OCI-LY3 (cell line): ENCODE results near the gene AKIRIN2.

Source experiments
- H2AFZ ChIP-seq: fragments of 200-600, 300-600 bp; shearing (Covaris generic); 2 replicates; pipeline ENCODE4 v1.6.0; 2014; ENCODE audit warnings: antibody characterized with exemption, low read depth, low read length
- H3K27ac ChIP-seq: fragments of 200-600, 300-600 bp; sonication (generic); 2 replicates; pipeline ENCODE4 v1.5.1; 2014; ENCODE audit warnings: mild to moderate bottlenecking, low read length, moderate library complexity, mixed read lengths
- H3K27me3 ChIP-seq: fragments of 200-600, 300-600 bp; sonication (generic); 2 replicates; pipeline ENCODE4 v1.6.1; 2014; ENCODE audit warnings: low read depth, low read length, mixed read lengths
- H3K36me3 ChIP-seq: fragments of 200-600, 300-600 bp; sonication (generic); replicated peaks from 2 replicates; pipeline ENCODE3; 2014; ENCODE audit warnings: low read depth, low read length, mixed read lengths
- H3K4me1 ChIP-seq: fragments of 300-600, 200-600 bp; sonication (generic); 2 replicates; pipeline ENCODE4 v1.6.1; 2014; ENCODE audit warnings: low read length, mixed read lengths
- H3K4me2 ChIP-seq: fragments of 200-600, 300-600 bp; sonication (generic); 2 replicates; pipeline ENCODE4 v1.6.1; 2014; ENCODE audit warnings: low read length, mixed read lengths
- H3K4me3 ChIP-seq: fragments of 300-600, 200-600 bp; sonication (generic); 2 replicates; pipeline ENCODE4 v1.5.1; 2014; ENCODE audit warnings: antibody characterized with exemption, mild to moderate bottlenecking, low read length, moderate library complexity
- H3K79me2 ChIP-seq: fragments of 300-600, 200-600 bp; shearing (Covaris generic); 2 replicates; pipeline ENCODE4 v1.6.1; 2014; ENCODE audit warnings: mild to moderate bottlenecking, low read length, mixed read lengths
- H3K9ac ChIP-seq: fragments of 300-600, 200-600 bp; shearing (Covaris generic); 2 replicates; pipeline ENCODE4 v1.6.0; 2014; ENCODE audit warnings: mild to moderate bottlenecking, low read length, moderate library complexity
- H3K9me3 ChIP-seq: fragments of 200-600, 300-600 bp; shearing (Covaris generic); 2 replicates; pipeline ENCODE4 v1.6.1; 2014; ENCODE audit warnings: low read length, mixed read lengths; ENCODE audit not compliant: insufficient read depth
- H4K20me1 ChIP-seq: fragments of 200-600, 300-600 bp; sonication (generic); 2 replicates; pipeline ENCODE4 v1.6.1; 2016; ENCODE audit warnings: low read length, mixed read lengths; ENCODE audit not compliant: insufficient read depth
- EZH2phosphoT487 ChIP-seq: fragments of 200-600 bp; shearing (Covaris generic); IDR thresholded peaks from 2 replicates; pipeline ENCODE4 v1.6.1; 2018; ENCODE audit warnings: antibody characterized with exemption, mixed run types, low read depth
- TF ChIP-seq, protein P1 (sequence below): fragments of 200-600, 300-600 bp; sonication (generic); IDR thresholded peaks from 2 replicates; pipeline ENCODE4 v1.5.1; 2014; ENCODE audit warnings: antibody characterized with exemption, low read length, low read depth

AKIRIN2 gene

DNA sequence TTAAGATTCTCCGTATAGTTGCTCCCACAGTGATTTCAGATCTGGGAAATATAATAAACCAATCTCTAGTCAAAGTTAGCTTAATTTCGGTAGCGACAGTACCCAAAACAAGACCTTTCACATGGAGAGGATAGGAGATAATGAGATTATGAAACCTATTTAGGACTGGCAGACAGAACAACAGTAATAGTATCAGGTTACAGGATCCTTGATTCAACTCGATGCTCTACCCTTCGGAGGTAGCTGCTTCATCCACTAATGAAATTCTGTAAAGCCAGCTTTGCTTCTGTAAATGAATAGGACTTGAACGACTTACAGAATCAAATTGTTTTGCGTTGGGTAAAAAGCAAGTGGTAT lies 534 bp upstream of the AKIRIN2 start:
- Histone ChIP-seq H3K79me2 (peaks cover 45% of the 10 kb centered on the region), H3K4me3 (peak overlapping the region; percentile 83), H3K36me3 (peaks cover 21% of the 10 kb centered on the region), H3K9me3 (no peaks in the 10 kb centered on the region), H3K4me2 (peak overlapping the region; percentile 67), H3K27me3 (no peaks in the 10 kb centered on the region), H3K4me1 (peaks cover 47% of the 10 kb centered on the region), H4K20me1 (peaks cover 31% of the 10 kb centered on the region), H3K27ac (peak overlapping the region; percentile 99), H3K9ac (peak overlapping the region; percentile 65), H2AFZ (peak overlapping the region; percentile 8; the same call in 1 of the 2 replicates)
- TF ChIP-seq, protein P1, sequence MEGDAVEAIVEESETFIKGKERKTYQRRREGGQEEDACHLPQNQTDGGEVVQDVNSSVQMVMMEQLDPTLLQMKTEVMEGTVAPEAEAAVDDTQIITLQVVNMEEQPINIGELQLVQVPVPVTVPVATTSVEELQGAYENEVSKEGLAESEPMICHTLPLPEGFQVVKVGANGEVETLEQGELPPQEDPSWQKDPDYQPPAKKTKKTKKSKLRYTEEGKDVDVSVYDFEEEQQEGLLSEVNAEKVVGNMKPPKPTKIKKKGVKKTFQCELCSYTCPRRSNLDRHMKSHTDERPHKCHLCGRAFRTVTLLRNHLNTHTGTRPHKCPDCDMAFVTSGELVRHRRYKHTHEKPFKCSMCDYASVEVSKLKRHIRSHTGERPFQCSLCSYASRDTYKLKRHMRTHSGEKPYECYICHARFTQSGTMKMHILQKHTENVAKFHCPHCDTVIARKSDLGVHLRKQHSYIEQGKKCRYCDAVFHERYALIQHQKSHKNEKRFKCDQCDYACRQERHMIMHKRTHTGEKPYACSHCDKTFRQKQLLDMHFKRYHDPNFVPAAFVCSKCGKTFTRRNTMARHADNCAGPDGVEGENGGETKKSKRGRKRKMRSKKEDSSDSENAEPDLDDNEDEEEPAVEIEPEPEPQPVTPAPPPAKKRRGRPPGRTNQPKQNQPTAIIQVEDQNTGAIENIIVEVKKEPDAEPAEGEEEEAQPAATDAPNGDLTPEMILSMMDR: no peak
- no peak for TF ChIP-seq EZH2phosphoT487

DNA sequence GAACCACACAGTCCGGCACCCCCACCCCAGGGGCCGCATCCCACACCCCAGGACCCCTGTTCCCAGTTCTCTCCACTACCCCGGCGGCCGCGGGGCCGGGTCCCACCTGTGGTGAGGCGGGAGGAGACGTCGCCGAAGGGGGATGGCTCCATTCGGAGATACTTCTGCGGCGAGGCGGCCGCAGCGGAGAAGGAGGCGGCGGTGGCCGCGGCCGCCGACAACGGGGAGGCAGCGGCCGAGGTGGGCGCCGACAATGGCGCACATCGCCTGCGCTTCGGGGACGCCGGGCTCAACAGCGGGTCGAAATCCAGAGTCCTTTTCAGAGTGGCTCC lies 723 bp downstream of the AKIRIN2 start:
- Histone ChIP-seq H3K36me3 (peaks cover 25% of the 10 kb centered on the region), H3K9ac (peak overlapping the region; percentile 97), H4K20me1 (peaks cover 41% of the 10 kb centered on the region), H3K4me2 (peak overlapping the region; percentile 93), H2AFZ (no peak overlapping the region), H3K27me3 (no peaks in the 10 kb centered on the region), H3K4me1 (peaks cover 45% of the 10 kb centered on the region), H3K4me3 (peak overlapping the region; percentile 96), H3K79me2 (peaks cover 58% of the 10 kb centered on the region), H3K9me3 (no peaks in the 10 kb centered on the region), H3K27ac (peak overlapping the region; percentile 99)
- TF ChIP-seq, protein P1: no peak
- no peak for TF ChIP-seq EZH2phosphoT487

DNA sequence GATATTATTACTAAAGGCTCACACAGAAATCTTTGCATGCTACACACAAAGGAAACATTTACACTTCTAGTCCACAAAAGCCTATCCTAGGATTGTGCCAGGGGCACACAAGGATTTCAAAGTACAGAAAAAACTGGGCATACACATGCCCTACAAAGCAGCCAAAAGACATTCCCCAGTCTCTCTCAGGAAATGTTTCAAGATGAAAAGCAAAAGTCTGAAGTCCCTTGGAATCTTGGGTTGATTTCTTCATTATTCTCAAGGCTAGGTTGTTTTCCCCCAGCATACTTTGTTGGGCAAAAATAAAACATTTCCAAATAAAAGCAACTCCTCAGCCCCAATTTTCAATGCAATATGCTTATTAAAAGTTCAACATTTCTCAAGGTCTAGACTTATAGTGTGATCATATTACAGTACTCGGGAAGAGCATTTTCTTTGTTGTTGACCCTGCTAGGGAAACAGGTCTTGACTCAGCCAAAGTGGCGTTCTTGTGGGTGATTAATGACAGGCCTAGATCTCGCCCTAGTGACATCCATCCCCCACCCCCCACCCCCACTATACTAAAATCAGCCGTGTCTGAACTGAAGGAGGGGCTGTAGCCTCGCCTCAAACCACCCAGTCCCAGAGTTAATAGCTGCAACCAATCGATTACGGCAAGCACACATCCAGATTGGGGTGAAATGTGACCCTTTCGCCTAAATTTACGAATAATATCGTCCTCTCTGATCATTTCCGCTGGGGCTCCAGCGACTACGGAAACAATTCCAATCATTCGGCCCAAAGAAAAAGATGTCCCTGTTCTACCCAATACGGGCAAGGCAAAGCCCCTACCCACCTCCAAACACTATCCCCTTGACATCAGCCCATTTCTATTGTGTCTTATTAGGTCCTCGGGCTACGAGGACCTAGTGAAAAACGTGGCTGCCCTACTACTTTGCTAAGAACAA lies 1.4 kb downstream of the AKIRIN2 start:
- Histone ChIP-seq H3K4me2 (peak overlapping the region; percentile 93), H3K79me2 (peaks cover 64% of the 10 kb centered on the region), H3K4me1 (peaks cover 46% of the 10 kb centered on the region), H3K9ac (peak overlapping the region; percentile 97), H2AFZ (no peak overlapping the region), H3K27ac (peak overlapping the region; percentile 99), H3K4me3 (peak overlapping the region; percentile 96), H3K36me3 (peaks cover 25% of the 10 kb centered on the region), H3K9me3 (no peaks in the 10 kb centered on the region), H4K20me1 (peaks cover 47% of the 10 kb centered on the region), H3K27me3 (no peaks in the 10 kb centered on the region)
- TF ChIP-seq EZH2phosphoT487: no peak
- TF ChIP-seq, protein P1: peak; percentile 24; the same call in 1 of the 2 replicates

DNA sequence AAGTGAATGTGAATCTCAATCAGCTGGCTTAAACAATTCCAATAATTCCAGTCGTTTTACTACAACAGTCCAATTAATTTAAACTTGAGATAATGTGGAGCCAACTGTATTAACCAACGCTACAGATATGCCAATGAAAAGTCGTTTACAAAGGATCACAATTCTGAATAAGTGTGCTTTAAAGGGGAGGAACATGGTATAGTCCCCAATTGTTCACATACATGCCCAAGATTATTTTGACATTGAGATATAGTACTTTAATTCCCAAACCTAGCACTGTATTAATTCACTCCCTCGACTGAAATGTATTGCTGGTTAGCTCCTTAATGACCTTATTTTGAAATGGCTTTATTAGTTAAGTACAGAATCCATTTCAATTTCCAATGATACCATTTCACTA lies 2.5 kb downstream of the AKIRIN2 start:
- Histone ChIP-seq H3K9ac (peak overlapping the region; percentile 97), H2AFZ (no peak overlapping the region), H3K4me1 (peaks cover 47% of the 10 kb centered on the region), H3K4me2 (peak overlapping the region; percentile 93), H3K9me3 (no peaks in the 10 kb centered on the region), H3K27ac (peak overlapping the region; percentile 99), H3K27me3 (no peaks in the 10 kb centered on the region), H3K36me3 (peaks cover 25% of the 10 kb centered on the region), H4K20me1 (peaks cover 58% of the 10 kb centered on the region), H3K79me2 (peaks cover 75% of the 10 kb centered on the region), H3K4me3 (peak overlapping the region; percentile 96)
- TF ChIP-seq, protein P1: no peak
- TF ChIP-seq EZH2phosphoT487: no peak
